IMR-90 (cell line): ENCODE measurements around the gene DUS1L. TPM values are rescaled to one million over a fixed set of nuclear protein-coding genes. Genes with fewer than 3 reads are reported as not detected.

Experiments
- ATAC-seq: fragments of 200-7000 bp; cut with Tn5 transposase; 2 replicates; pipeline ENCODE4 v1.9.1; 2020; ENCODE audit warnings: low read depth, mild to moderate bottlenecking, moderate library complexity
- BruUV-seq: library from RNA; stranded (reverse); fragments of 400-500 nt; replicated peaks from 2 replicates; lab custom pipeline; 2021; lab: Mats Ljungman, UMichigan
- CTCF ChIA-PET: fragments of 300-600 bp; formaldehyde crosslinking; extraction: SDS; loops from one replicate; lab custom pipeline; 2021; ENCODE audit warnings: antibody characterized with exemption; lab: Yijun Ruan, JAX
- POLR2A ChIA-PET: fragments of 300-600 bp; sonication (Branson Sonifier 250); formaldehyde crosslinking; loops from one replicate; lab custom pipeline; 2022; ENCODE audit warnings: antibody characterized with exemption; ENCODE audit not compliant: unreplicated experiment; lab: Charles Lee
- DNase-seq: peaks from one replicate; pipeline ENCODE4 v3.0.0; 2013
- H2AFZ ChIP-seq: replicated peaks from 2 replicates; pipeline ENCODE3; 2013; ENCODE audit warnings: low read length, mild to moderate bottlenecking; ENCODE audit not compliant: poor library complexity
- H2AK5ac ChIP-seq: 2 replicates; pipeline ENCODE4 v1.6.1; 2013; ENCODE audit warnings: low read depth, low read length, inconsistent platforms
- H2AK9ac ChIP-seq: replicated peaks from 2 replicates; pipeline ENCODE3; 2013; ENCODE audit warnings: mild to moderate bottlenecking, low read depth, low read length, moderate library complexity; ENCODE audit not compliant: poor library complexity
- H2BK120ac ChIP-seq: 2 replicates; pipeline ENCODE4 v1.6.1; 2013; ENCODE audit warnings: low read depth, low read length, inconsistent platforms
- H2BK15ac ChIP-seq: 3 replicates; pipeline ENCODE4 v1.6.1; 2013; ENCODE audit warnings: low read depth, low read length, inconsistent platforms
- H2BK20ac ChIP-seq: 2 replicates; pipeline ENCODE4 v1.6.1; 2013; ENCODE audit warnings: low read depth, mild to moderate bottlenecking, inconsistent platforms, low read length, moderate library complexity
- H2BK5ac ChIP-seq: 2 replicates; pipeline ENCODE4 v1.6.1; 2013; ENCODE audit warnings: mild to moderate bottlenecking, low read depth, low read length, inconsistent platforms; ENCODE audit not compliant: poor library complexity, severe bottlenecking
- H3K14ac ChIP-seq: replicated peaks from 2 replicates; pipeline ENCODE4 v1.6.1; 2013; ENCODE audit warnings: low read depth, low read length, inconsistent platforms
- H3K18ac ChIP-seq: 2 replicates; pipeline ENCODE4 v1.6.1; 2013; ENCODE audit warnings: low read depth, low read length, control low read depth
- H3K23ac ChIP-seq: 2 replicates; pipeline ENCODE4 v1.6.1; 2013; ENCODE audit warnings: low read depth, low read length, inconsistent platforms
- H3K27ac ChIP-seq: 2 replicates; pipeline ENCODE4 v1.5.1; 2013; ENCODE audit warnings: mild to moderate bottlenecking, control low read depth, low read length; ENCODE audit not compliant: insufficient read depth
- H3K27me3 ChIP-seq: 2 replicates; pipeline ENCODE4 v1.6.1; 2013; ENCODE audit warnings: low read length; ENCODE audit not compliant: control insufficient read depth, insufficient read depth
- H3K36me3 ChIP-seq: 2 replicates; pipeline ENCODE4 v1.6.1; 2013; ENCODE audit warnings: low read length, mixed read lengths; ENCODE audit not compliant: control insufficient read depth, insufficient read depth
- H3K4ac ChIP-seq: 2 replicates; pipeline ENCODE4 v1.6.1; 2013; ENCODE audit warnings: low read depth, low read length, inconsistent platforms
- H3K4me1 ChIP-seq: 2 replicates; pipeline ENCODE4 v1.6.1; 2013; ENCODE audit warnings: low read length, mixed read lengths; ENCODE audit not compliant: control insufficient read depth, insufficient read depth
- H3K4me2 ChIP-seq: 2 replicates; pipeline ENCODE4 v1.6.1; 2013; ENCODE audit warnings: low read depth, mild to moderate bottlenecking, control low read depth, low read length, moderate library complexity
- H3K4me3 ChIP-seq: 2 replicates; pipeline ENCODE4 v1.5.1; 2013; ENCODE audit warnings: low read depth, mild to moderate bottlenecking, control low read depth, low read length, moderate library complexity; ENCODE audit not compliant: insufficient read depth
- H3K56ac ChIP-seq: 2 replicates; pipeline ENCODE4 v1.6.1; 2013; ENCODE audit warnings: low read length, inconsistent platforms; ENCODE audit not compliant: insufficient read depth; ENCODE audit errors: extremely low read depth
- H3K79me1 ChIP-seq, 2 experiments: 2 replicates each; pipeline ENCODE4 v1.6.1; 2013; ENCODE audit warnings: low read length in 2 of 2, inconsistent platforms in 1 of 2, low read depth in 1 of 2
- H3K9ac ChIP-seq: 2 replicates; pipeline ENCODE4 v1.6.1; 2013; ENCODE audit warnings: low read depth, low read length, control low read depth
- H3K9me1 ChIP-seq: 2 replicates; pipeline ENCODE4 v1.6.1; 2013; ENCODE audit warnings: low read length, inconsistent platforms; ENCODE audit not compliant: insufficient read depth
- H3K9me3 ChIP-seq: 2 replicates; pipeline ENCODE4 v1.6.1; 2013; ENCODE audit warnings: low read length; ENCODE audit not compliant: control insufficient read depth, insufficient read depth
- H4K20me1 ChIP-seq: 2 replicates; pipeline ENCODE4 v1.6.1; 2013; ENCODE audit warnings: low read length, inconsistent platforms; ENCODE audit not compliant: insufficient read depth
- H4K5ac ChIP-seq: 2 replicates; pipeline ENCODE4 v1.6.1; 2013; ENCODE audit warnings: mild to moderate bottlenecking, low read depth, low read length, control low read depth
- H4K8ac ChIP-seq, 2 experiments: 2 replicates each; pipeline ENCODE4 v1.6.1; 2013; ENCODE audit warnings: low read depth in 2 of 2, low read length in 2 of 2, control low read depth in 1 of 2, inconsistent platforms in 1 of 2
- H4K91ac ChIP-seq: 2 replicates; pipeline ENCODE4 v1.6.1; 2013; ENCODE audit warnings: low read depth, low read length, inconsistent platforms; ENCODE audit not compliant: insufficient read depth
- BHLHE40 ChIP-seq: fragments of 150-350 bp; IDR thresholded peaks from 2 replicates; pipeline ENCODE4 v1.6.1; 2016; ENCODE audit warnings: mild to moderate bottlenecking, low read depth, low read length
- CHD1 ChIP-seq: IDR thresholded peaks from 2 replicates; pipeline ENCODE4 v1.6.1; 2012; ENCODE audit warnings: low read depth, low read length, improper control_type of control experiment
- ELK1 ChIP-seq: fragments of 150-350 bp; IDR thresholded peaks from 2 replicates; pipeline ENCODE4 v1.6.1; 2016; ENCODE audit warnings: low read depth, mild to moderate bottlenecking, low read length, moderate library complexity, borderline replicate concordance
- MAFK ChIP-seq: IDR thresholded peaks from 2 replicates; pipeline ENCODE4 v1.6.1; 2012; ENCODE audit warnings: low read depth, low read length, improper control_type of control experiment
- MAZ ChIP-seq: IDR thresholded peaks from 2 replicates; pipeline ENCODE4 v1.6.1; 2012; ENCODE audit warnings: low read depth, mild to moderate bottlenecking, low read length, improper control_type of control experiment, moderate library complexity, borderline replicate concordance
- MXI1 ChIP-seq: IDR thresholded peaks from 2 replicates; pipeline ENCODE4 v1.6.1; 2012; ENCODE audit warnings: low read depth, mild to moderate bottlenecking, low read length, moderate library complexity, borderline replicate concordance
- NFE2L2 ChIP-seq: fragments of 150-350 bp; IDR thresholded peaks from 2 replicates; pipeline ENCODE4 v1.6.1; 2016; ENCODE audit warnings: low read depth, mild to moderate bottlenecking, low read length
- RAD21 ChIP-seq: IDR thresholded peaks from 2 replicates; pipeline ENCODE4 v1.6.1; 2012; ENCODE audit warnings: low read length, improper control_type of control experiment
- RCOR1 ChIP-seq: IDR thresholded peaks from 2 replicates; pipeline ENCODE4 v1.6.1; 2012; ENCODE audit warnings: mild to moderate bottlenecking, low read length, improper control_type of control experiment; ENCODE audit not compliant: insufficient replicate concordance
- RFX5 ChIP-seq: IDR thresholded peaks from 2 replicates; pipeline ENCODE4 v1.8.0; 2012; ENCODE audit warnings: low read depth, mild to moderate bottlenecking, low read length, moderate library complexity
- SMC3 ChIP-seq: fragments of 150-350 bp; IDR thresholded peaks from 2 replicates; pipeline ENCODE4 v1.6.1; 2016; ENCODE audit warnings: low read depth, mild to moderate bottlenecking, antibody characterized with exemption, low read length, moderate library complexity
- WGBS, 2 experiments: methylation state at CpG; one replicate each; pipeline versions ENCODE4 v1.1.5 to v1.1.7; 2013; ENCODE audit warnings: missing lambda C conversion rate in 2 of 2; ENCODE audit not compliant: insufficient read length in 1 of 2; ENCODE audit errors: extremely low coverage in 2 of 2; 5-methylcytosine and 5-hydroxymethylcytosine counted together
- dilution Hi-C: fragments of 300-500 bp; cut with HindIII; formaldehyde crosslinking; loops from one replicate; pipeline ENCODE4 v1.14.3; 2018; ENCODE audit warnings: low sequenced_read_pairs; ENCODE audit not compliant: unreplicated experiment
- in situ Hi-C: fragments of 300-500 bp; cut with MboI; formaldehyde crosslinking; loops from 3 replicates; pipeline ENCODE4 v1.14.3; 2019; ENCODE audit warnings: low sequenced_read_pairs, inconsistent platforms, mixed read lengths
- intact Hi-C: fragments of 100-400 bp; cut with micrococcal nuclease; formaldehyde crosslinking; loops from 2 replicates; pipeline ENCODE4 v1.10.0; 2022
- polyA plus RNA-seq, 3 experiments: library from polyadenylated mRNA; depleted of rRNA; stranded (reverse); fragments of >200 nt; gene quantifications; 2 replicates each; pipeline ENCODE4 v1.2.3, GENCODE V29; 2012; ENCODE audit warnings: low replicate concordance in 1 of 3
- total RNA-seq: library from RNA; depleted of rRNA; stranded (reverse); fragments of >200 nt; gene quantifications from 2 replicates; pipeline ENCODE4 v1.2.3, GENCODE V29; 2012

The DUS1L gene
- total and polyA plus RNA-seq, 2 of the 4 experiments (the other 2 are of a cell fraction): 29.0 to 76.9 TPM

GRCh38 chr17:82033359-82034085, 32.1 kb downstream of the DUS1L start:
- Histone ChIP-seq H3K9me1 (0 out of 2 replicates have a peak, but pooled peaks cover 7% of the 10 kb centered on the region), H3K14ac (no peak overlapping the region), H4K20me1 (peaks cover 5% of the 10 kb centered on the region), H2AK5ac (no peak overlapping the region), H2BK120ac (no peak overlapping the region), H3K4me3 (no peak overlapping the region), H2BK20ac (no peak overlapping the region), H3K79me1 (peaks cover 7 to 12% of the 10 kb centered on the region in 2 experiments), H3K9me3 (no peaks in the 10 kb centered on the region), H4K5ac (no peak overlapping the region), H3K4me2 (no peak overlapping the region), H3K36me3 (no peaks in the 10 kb centered on the region; the same call in 1 of the 2 replicates), H3K4me1 (peaks cover 11% of the 10 kb centered on the region), H4K8ac (no peak overlapping the region), H2AK9ac (peak overlapping the region; percentile 42), H4K91ac (no peak overlapping the region), H2BK5ac (no peak overlapping the region), H3K23ac (no peak overlapping the region), H3K18ac (no peak overlapping the region), H2BK15ac (no peak overlapping the region), H3K27ac (no peak overlapping the region), H3K4ac (no peak overlapping the region), H2AFZ (no peak overlapping the region), H3K27me3 (no peaks in the 10 kb centered on the region), H3K56ac (no peak overlapping the region), H3K9ac (no peak overlapping the region)
- ATAC-seq (no peak), DNase-seq (no peak)
- intact Hi-C loops: loop anchor here (10.0 kb wide), 1 partner anchor 291 kb away; no protein-coding TSS in a partner anchor
- CTCF ChIA-PET: no interaction called here
- in situ Hi-C loops: loop anchor here (5.0 kb wide), 1 partner anchor 124 kb away; no protein-coding TSS in a partner anchor
- WGBS, 2 experiments: 92% methylated on average over 11 of the region's 38 CpGs; no CpG with 5 or more reads in 1 of the 2 experiments
- POLR2A ChIA-PET: no interaction called here
- dilution Hi-C loops: no loop called here
- BruUV-seq: no TSS peak
- TF ChIP-seq MAFK (no peak), ELK1 (no peak), CHD1 (no peak), BHLHE40 (no peak), MAZ (no peak), RFX5 (no peak), NFE2L2 (no peak), RAD21 (no peak), SMC3 (no peak), RCOR1 (no peak), MXI1 (no peak)
